HG03432 (cell line): ENCODE data around the gene TGFBR2.

Experiments used
- ATAC-seq: cut with Tn5 transposase; IDR thresholded peaks from one replicate; pipeline ENCODE4 v1.9.1; 2021; ENCODE audit warnings: mild to moderate bottlenecking, moderate library complexity; ENCODE audit not compliant: unreplicated experiment

TGFBR2 gene

DNA sequence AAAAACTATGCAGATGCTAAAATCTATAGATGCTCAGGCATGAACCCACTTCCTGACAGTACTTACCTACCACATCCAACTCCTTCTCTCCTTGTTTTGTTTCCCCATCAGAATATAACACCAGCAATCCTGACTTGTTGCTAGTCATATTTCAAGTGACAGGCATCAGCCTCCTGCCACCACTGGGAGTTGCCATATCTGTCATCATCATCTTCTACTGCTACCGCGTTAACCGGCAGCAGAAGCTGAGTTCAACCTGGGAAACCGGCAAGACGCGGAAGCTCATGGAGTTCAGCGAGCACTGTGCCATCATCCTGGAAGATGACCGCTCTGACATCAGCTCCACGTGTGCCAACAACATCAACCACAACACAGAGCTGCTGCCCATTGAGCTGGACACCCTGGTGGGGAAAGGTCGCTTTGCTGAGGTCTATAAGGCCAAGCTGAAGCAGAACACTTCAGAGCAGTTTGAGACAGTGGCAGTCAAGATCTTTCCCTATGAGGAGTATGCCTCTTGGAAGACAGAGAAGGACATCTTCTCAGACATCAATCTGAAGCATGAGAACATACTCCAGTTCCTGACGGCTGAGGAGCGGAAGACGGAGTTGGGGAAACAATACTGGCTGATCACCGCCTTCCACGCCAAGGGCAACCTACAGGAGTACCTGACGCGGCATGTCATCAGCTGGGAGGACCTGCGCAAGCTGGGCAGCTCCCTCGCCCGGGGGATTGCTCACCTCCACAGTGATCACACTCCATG, 65.3 kb downstream of the TGFBR2 start:
- no peak for ATAC-seq

DNA sequence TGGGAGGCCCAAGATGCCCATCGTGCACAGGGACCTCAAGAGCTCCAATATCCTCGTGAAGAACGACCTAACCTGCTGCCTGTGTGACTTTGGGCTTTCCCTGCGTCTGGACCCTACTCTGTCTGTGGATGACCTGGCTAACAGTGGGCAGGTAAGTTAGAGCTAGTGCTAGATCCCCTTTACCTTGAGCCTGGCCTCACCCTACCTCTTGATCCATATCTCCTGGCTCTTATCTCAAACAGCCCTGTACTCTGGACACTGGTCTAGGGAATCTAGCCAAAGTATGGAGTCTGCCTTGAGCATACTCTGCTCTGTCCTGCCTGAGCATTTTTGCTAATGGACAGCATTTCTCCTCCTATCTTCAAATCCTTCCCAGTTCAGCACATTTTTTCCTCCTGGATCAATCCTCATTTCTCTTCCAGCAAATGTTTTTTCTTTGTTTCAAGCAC, 65.9 kb downstream of the TGFBR2 start:
- ATAC-seq: no peak

- no peak for ATAC-seq
Measured at GRCh38 chr3:30672959-30673358, 66.6 kb downstream of the TGFBR2 start.

- no peak for ATAC-seq
Measured at GRCh38 chr3:30673425-30674341, 67.3 kb downstream of the TGFBR2 start.

DNA sequence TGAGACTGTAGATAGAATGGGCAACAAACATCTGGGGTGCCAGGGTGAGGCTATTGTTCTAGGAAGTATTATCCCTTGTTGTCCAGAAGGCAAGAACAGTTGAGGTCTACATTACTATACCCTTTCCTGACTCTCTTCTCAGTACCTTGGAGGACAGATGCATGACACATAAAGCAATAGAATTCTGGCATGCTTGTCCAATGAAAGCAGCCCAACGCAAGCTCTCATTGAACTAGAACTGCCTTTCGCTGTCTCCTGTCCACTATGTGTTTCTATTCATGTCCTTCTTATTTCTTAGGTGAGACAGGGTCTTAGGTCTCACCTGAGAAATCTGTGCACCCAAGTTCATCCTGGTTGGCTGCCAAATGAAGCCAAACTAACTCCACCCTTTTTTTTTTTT, 68.6 kb downstream of the TGFBR2 start:
- no peak for ATAC-seq

GRCh38 chr3:30675774-30676173, 69.4 kb downstream of the TGFBR2 start:
- no peak for ATAC-seq

DNA sequence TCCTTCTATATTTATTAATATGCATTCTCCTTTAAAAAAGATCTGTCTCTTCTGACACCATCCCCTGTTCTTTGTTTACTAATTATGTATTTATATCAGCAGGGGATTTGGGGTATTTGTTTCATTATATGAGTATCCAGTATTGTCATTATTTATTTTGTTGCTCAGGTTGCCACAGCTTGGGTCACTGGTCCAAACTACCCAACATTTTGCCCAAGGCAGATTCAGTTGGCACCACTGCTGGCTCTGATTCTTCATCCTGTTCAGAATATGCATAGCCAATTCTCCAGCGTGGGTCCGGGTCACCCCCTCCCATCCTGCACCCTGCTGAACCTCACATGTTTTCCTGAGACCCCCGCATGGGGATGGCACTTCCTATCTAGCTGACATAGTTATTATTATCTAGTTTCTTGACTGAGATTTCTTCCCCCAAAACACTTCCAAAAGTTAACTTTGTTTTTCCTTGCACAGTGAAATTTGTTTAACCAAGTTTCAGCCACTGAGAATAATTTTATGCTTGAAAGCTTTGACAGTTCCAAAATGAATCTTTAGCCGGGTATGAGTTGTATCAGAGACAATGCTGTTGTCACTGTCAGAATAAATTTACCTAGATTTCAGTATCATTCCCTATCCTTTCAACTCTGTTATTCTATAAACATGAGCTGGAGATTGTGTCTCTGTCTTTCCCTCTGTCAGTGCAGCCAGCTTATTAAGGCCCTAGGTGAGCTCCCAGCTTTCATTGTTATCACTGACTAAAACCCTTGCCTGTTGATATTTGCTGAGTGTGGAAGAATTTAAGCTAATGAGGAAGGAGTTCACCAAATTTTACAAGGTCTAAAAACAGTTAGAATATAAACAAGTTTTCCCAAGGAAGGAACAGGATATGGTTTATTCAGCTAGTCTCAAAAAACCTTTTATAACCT, 70.3 kb downstream of the TGFBR2 start:
- ATAC-seq: no peak

DNA sequence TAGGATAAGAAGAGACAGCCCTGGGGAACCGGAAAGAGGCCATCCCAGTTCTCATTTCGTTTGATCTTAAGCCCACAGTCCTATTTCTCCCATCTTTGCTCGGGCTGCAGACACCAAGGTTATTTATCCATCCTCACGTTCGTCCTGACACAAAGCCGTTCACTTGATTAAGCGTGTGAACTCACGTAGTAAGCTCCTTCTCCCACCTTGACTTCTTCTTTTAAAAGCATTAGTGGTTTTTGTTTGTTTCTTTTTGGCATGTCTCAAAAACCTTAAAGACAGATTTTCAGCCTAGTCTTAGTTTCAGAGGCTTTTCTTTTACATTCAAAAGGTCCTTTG, 70.9 kb downstream of the TGFBR2 start:
- no peak for ATAC-seq

DNA sequence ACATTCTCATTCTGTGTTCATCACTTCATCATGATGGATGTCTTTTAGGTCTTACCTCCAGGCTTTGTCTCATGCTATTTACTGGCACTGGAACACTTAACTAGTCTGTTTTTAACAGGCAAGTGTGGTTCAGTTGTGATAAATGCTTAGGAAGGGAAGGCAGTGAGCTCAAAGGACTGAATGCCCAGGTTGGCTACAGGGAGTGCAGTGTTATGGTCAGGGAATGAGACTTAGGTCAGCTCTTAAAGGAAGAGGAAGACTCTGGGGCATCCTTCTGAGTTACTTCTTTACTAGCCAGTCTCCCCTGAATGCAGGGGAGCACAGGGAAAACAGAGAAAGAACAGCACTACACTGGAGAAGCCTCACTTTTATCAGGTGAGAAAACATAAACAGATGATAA, 72.6 kb downstream of the TGFBR2 start:
- ATAC-seq: no peak

- no peak for ATAC-seq
Measured at GRCh38 chr3:30680789-30681648, 74.6 kb downstream of the TGFBR2 start.

GRCh38 chr3:30681649-30682211, 75.3 kb downstream of the TGFBR2 start:
- ATAC-seq: no peak

DNA sequence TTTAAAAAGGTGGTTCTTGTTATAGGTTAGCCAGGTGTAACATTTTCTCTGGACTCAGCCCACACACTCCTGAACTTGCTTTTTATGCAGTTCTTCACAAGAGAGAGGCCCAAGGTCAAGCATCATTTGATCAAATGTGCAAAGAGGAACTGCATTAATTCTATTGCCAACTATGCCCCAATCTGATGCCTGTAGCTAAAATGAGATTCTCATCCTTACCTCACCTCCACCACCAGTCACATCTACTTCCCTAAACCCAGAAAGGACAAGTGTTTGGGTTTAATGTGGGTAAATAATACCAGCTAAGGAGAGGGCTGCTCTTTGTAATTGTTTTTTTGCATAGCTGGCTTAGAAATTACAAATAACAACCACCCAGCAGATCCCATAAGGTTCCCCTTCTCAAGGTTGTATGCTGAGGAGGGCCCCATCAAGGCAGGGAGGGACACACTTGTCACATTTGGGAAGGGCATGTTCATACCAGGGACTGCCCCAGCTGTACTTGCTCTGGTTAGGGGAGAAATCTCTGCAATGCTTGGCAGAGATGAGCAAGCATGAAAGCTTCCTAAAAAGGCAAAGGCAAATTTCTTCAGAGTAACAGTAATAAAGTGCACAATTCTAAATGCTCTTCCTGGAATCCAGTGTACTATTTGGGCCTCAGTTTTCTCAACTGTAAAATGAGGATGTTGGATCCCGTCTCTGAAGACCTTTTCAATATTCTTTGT, 76.2 kb downstream of the TGFBR2 start:
- ATAC-seq: no peak

DNA sequence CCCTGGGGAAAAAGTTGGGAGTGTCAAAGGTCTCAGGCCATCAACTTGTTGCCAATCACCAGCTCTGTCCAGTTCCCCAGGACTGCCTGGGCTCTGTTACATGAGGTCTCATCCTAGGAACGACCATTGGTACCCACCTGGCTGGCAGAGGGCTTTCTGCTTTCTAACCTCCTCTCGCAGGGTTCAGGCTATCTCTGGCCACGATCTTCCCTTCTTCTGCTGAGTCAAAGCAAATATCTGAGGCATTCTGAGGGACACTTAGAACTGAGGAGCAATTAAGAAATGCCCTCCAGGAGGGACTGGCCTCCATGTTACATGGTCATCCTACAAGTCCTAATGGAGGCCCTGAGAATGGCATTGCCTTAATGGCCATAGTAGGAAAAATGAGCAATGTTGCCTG, 77.4 kb downstream of the TGFBR2 start:
- no peak for ATAC-seq

DNA sequence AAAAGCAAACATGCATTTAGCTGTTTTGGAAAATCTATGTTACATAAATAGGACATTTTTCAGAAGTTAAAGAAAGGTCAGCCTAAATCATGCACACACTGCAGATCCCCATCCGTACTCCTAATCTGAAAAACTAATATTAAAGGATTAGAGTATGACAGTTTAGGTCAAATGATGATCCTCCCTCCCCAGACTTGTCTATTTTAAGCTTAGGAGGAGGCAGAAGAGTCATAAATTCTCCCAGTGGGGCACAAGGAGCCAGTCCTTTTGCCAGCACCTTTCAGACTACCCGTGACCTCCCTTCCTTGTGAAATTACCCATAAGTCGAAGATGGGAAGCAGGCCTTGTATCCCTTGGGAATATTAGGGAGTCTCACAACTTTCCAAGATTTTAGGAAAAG, 78.0 kb downstream of the TGFBR2 start:
- no peak for ATAC-seq

DNA sequence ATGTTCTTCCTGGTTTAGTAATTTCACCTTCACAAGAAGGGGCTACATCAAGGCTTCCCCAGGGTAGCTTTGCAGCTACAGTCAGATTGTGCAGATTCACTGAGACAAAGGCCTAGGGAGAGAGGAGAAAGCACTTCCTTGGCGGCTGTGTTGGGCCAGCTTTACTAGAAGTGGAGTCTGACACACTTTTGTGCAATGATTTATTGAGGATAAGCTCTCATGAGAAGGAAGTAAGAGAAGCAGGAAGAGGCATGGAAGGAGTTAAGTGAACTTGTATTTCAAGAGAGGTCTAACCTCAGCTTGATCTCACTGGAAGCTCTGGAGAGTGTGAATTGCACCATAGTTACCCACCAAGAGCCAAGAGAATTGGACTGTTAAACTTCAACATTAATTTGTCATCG, 78.9 kb downstream of the TGFBR2 start:
- no peak for ATAC-seq

DNA sequence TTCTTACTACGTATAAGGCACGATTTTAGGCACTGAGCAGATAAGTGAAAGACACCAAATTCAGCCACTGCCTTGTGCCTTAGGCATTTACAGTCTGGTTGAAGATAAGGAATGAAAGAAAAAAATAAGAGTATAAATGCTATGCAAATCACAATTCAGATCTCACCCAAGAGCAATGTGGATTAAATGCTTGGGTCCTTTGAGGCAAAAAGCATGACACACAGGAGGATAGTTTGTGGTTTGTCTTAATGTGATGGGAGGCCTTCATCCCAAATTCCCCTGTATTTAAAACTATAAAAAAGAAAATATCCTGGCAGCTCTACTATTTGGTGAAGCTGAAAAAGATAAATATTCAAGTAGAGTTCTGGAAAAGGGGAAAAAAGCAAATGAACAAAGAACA, 79.8 kb downstream of the TGFBR2 start:
- no peak for ATAC-seq

DNA sequence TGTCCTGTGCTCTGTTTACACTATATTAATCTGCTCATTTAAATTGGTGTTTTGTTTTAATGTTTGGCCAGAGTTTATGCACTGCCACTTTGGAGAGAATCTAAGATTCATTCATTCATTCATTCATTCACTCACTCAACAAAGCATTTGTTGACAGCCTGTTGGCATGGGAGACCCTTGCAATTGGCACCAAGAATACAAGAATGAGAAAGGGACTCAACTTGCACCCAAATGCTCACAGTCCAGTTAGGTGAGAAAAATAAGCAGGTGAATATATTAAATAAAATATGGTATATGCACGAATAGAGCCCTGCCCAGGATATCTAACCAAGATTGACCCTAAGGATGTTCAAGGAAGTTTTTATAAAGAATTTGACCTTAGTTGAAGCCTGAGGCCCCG, 80.4 kb downstream of the TGFBR2 start:
- ATAC-seq: no peak

DNA sequence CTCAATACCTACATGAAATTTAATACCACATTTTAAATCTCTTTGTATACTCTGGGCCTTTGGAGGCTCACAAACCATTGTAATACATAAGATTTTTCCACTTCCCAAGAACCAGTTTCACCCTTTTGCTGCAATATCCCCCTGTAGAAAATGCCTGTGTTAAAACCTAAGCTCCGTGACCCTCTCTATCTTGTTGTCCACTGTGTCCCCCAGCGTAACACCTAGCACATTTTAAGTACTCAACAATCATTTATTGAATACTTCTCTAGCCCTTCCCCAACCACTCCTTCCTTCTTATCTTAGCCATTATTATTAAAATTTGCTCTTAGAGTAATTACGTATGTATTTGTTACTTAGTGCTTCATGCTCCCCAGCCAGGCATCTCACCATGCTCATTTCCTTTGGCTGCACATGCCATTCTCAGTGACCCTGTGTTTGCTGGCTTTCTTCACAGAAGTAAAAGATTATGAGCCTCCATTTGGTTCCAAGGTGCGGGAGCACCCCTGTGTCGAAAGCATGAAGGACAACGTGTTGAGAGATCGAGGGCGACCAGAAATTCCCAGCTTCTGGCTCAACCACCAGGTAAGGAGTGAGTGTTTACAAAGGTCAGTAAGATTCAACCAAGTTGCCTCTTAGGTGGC, 81.6 kb downstream of the TGFBR2 start:
- no peak for ATAC-seq
